ENCODE data around the gene ZCCHC2. TPM values are rescaled to one million over a fixed set of nuclear protein-coding genes. Genes with fewer than 3 reads are reported as not detected.

Gene ZCCHC2
- total RNA-seq, 4 donors from 2014 or later, result 17.6 to 36.6 (median 22.4) TPM

DNA sequence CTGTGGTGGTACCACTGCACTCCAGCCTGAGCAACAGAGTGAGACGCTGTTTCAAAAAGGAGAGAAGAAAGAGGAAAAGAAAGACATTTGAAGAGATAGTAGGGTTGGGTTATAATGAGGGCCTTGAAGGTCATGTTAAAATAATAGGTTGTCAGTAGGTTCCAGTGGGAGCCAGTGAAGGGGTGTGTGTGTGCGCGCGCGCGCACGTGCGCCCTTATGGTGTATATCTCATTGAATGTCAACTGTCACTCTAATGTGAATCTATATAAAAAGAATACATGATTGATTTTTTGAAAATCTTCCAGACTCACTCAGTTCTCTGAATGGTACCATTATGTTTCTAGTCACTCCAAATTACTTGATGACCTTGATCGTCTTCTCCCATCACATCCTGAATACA, 9.1 kb downstream of the ZCCHC2 start:
- no peaks in the 10 kb centered on the region for H3K9me3 ChIP-seq
- H3K4me1 ChIP-seq, result peaks cover 0 to 42% (median 10%) of the 10 kb centered on the region in 4 donors
- no peak overlapping the region for H3K27ac ChIP-seq
- no peak for TF ChIP-seq EP300 (IDR thresholded peaks at IDR 0.05; ENCODE audit: low read depth)
- no peak for TF ChIP-seq POLR2A (IDR thresholded peaks at IDR 0.05)
- TF ChIP-seq CTCF (IDR thresholded peaks at IDR 0.05), result no peak
- TF ChIP-seq POLR2AphosphoS5 (IDR thresholded peaks at IDR 0.05), result no peak
- no peak for DNase-seq
- intact Hi-C loops (cut with DNase I; ENCODE audit: low total_unique reads) (no loop called here), in situ Hi-C loops (cut with MboI; ENCODE audit: low pct_ligation_motif_present in 1 of 4, low pct_unique_long_range_greater_than_20kb in 1 of 4, low sequenced_read_pairs in 3 of 4) (loop anchor here in 1 of 4 donors (25.0 kb wide), 1 partner anchor 345 kb away; the partner anchor contains the start of genes PIGN and RELCH)
- 95 to 98% methylated on average over 9 of the region's 9 CpGs for WGBS, 2 donors (ENCODE audit: low coverage in 1 of 2)
- no peak overlapping the region for H3K4me3 ChIP-seq
- H3K36me3 ChIP-seq, result no peaks in the 10 kb centered on the region
- H3K27me3 ChIP-seq, result no peaks in the 10 kb centered on the region

DNA sequence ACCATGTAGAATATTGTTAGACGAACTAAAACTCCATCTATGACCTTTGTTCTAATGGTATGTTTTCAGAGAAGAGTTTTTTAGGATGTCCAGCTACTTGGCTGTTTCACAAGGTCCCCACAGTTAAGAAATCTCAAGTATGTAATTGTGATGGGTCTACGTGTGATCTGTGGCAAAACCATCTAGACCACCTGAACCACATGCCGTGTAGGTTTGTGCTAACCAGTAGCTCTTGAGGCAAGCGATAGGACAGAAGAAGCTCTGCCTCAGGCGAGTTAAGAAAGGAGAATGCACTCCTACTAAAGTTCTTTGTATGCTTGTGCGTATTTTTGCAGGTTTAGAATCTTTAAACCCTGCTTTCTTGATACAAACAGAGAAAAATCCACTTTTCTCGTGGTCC, 13.2 kb downstream of the ZCCHC2 start:
- Histone ChIP-seq H3K4me3 (no peak overlapping the region), H3K27me3 (no peaks in the 10 kb centered on the region), H3K36me3 (peaks cover 0 to 14% (median 0%) of the 10 kb centered on the region in 4 donors), H3K27ac (no peak overlapping the region), H3K9me3 (no peaks in the 10 kb centered on the region), H3K4me1 (peaks cover 0 to 37% (median 5%) of the 10 kb centered on the region in 4 donors)
- in situ Hi-C loops (cut with MboI; ENCODE audit: low pct_ligation_motif_present in 1 of 4, low pct_unique_long_range_greater_than_20kb in 1 of 4, low sequenced_read_pairs in 3 of 4), result loop anchor here in 1 of 4 donors (25.0 kb wide), 1 partner anchor 349 kb away; the partner anchor contains the start of genes PIGN and RELCH
- intact Hi-C loops (cut with DNase I; ENCODE audit: low total_unique reads), result no loop called here
- WGBS, 2 donors (ENCODE audit: low coverage in 1 of 2), result 88 to 94% methylated on average over 6 to 7 of the region's 7 CpGs
- TF ChIP-seq EP300 (IDR thresholded peaks at IDR 0.05; ENCODE audit: low read depth), result no peak
- TF ChIP-seq CTCF (IDR thresholded peaks at IDR 0.05), result no peak
- TF ChIP-seq POLR2AphosphoS5 (IDR thresholded peaks at IDR 0.05), result no peak
- TF ChIP-seq POLR2A (IDR thresholded peaks at IDR 0.05), result no peak
- DNase-seq, result no peak

DNA sequence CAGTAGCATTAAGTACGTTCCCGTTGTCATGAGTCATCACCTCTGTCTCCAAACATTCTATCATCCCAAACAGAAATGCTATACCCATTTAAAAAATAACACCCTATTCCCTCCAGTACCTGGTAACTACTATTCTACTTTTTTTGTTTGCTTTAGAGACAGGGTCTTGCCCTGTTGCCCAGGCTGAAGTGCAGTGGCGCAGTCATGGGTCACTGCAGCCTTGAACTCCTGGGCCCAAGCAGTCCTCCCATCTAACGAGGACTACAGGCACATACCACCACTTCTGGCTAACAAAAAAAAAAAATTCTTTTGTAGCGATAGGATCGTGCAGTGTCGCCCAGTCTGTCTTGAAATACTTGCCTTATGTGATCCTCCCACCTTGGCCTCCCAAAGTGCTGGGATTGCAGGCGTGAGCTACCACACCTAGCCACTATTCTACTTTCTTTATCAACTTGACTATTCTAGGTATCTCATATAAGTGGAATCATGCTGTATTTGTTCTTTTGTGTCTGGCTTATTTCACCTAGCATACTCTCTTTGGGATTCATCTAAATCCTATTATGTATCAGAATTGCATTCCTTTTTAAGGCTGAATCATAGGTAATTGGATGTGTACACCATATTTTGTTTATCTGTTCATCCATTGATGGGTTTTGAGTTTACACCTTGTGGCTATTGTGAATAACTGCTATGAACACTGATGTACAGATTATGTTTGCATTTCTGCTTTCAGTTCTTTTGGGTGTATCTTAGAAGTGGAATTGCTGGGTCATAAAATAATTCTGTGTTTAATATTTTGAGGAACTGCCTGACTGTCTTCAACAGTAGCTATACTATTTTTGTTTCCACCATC, 14.4 kb downstream of the ZCCHC2 start:
- intact Hi-C loops (cut with DNase I; ENCODE audit: low total_unique reads) (no loop called here), in situ Hi-C loops (cut with MboI; ENCODE audit: low pct_ligation_motif_present in 1 of 4, low pct_unique_long_range_greater_than_20kb in 1 of 4, low sequenced_read_pairs in 3 of 4) (loop anchor here in 1 of 4 donors (25.0 kb wide), 1 partner anchor 350 kb away; the partner anchor contains the start of genes PIGN and RELCH)
- Histone ChIP-seq H3K4me1 (peaks cover 0 to 32% (median 5%) of the 10 kb centered on the region in 4 donors), H3K4me3 (no peak overlapping the region), H3K9me3 (no peaks in the 10 kb centered on the region), H3K27ac (no peak overlapping the region), H3K27me3 (no peaks in the 10 kb centered on the region), H3K36me3 (peaks cover 0 to 21% (median 0%) of the 10 kb centered on the region in 4 donors)
- DNase-seq, result no peak
- no peak for TF ChIP-seq POLR2A (IDR thresholded peaks at IDR 0.05)
- no peak for TF ChIP-seq POLR2AphosphoS5 (IDR thresholded peaks at IDR 0.05)
- no peak for TF ChIP-seq EP300 (IDR thresholded peaks at IDR 0.05; ENCODE audit: low read depth)
- no peak for TF ChIP-seq CTCF (IDR thresholded peaks at IDR 0.05)
- WGBS, 2 donors (ENCODE audit: low coverage in 1 of 2), result 95 to 99% methylated on average over 6 to 8 of the region's 8 CpGs

DNA sequence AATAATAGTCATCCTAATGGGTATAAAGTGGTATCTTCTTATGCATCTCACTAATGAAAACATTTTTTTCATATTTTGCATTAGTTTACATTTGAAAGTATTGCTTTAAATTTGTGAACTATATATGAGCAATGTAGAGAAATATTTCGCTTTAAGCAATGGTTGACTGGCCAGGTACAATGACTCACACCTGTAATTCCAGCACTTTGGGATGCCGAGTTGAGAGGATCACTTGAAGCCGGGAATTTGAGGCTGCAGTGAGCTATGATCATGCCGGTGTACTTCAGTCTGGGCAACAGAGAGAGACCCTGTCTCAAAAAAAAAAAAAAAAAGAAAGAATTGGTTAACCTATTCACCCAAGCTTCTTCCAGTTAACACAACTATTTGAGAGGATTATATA, 15.1 kb downstream of the ZCCHC2 start:
- no peak for DNase-seq
- peaks cover 0 to 28% (median 3%) of the 10 kb centered on the region in 4 donors for H3K36me3 ChIP-seq
- no peak overlapping the region for H3K27ac ChIP-seq
- intact Hi-C loops (cut with DNase I; ENCODE audit: low total_unique reads), result no loop called here
- in situ Hi-C loops (cut with MboI; ENCODE audit: low pct_ligation_motif_present in 1 of 4, low pct_unique_long_range_greater_than_20kb in 1 of 4, low sequenced_read_pairs in 3 of 4), result loop anchor here in 1 of 4 donors (25.0 kb wide), 1 partner anchor 351 kb away; the partner anchor contains the start of genes PIGN and RELCH
- TF ChIP-seq EP300 (IDR thresholded peaks at IDR 0.05; ENCODE audit: low read depth) (no peak), POLR2AphosphoS5 (IDR thresholded peaks at IDR 0.05) (no peak), CTCF (IDR thresholded peaks at IDR 0.05) (no peak), POLR2A (IDR thresholded peaks at IDR 0.05) (no peak)
- no peaks in the 10 kb centered on the region for H3K9me3 ChIP-seq
- H3K4me3 ChIP-seq, result no peak overlapping the region
- H3K27me3 ChIP-seq, result no peaks in the 10 kb centered on the region
- WGBS, 2 donors (ENCODE audit: low coverage in 1 of 2), result 88 to 94% methylated on average over 4 of the region's 4 CpGs
- peaks cover 0 to 31% (median 5%) of the 10 kb centered on the region in 4 donors for H3K4me1 ChIP-seq

Measured in transverse colon (tissue), 4 donors.